Keratinocyte (primary cell): ENCODE results near the gene TRAM2. TPM values are rescaled to one million over a fixed set of nuclear protein-coding genes. Genes with fewer than 3 reads are reported as not detected.

Experiments used
- DNase-seq: peaks from one replicate; pipeline ENCODE4 v3.0.0-alpha.2; 2011; ENCODE audit warnings: low read depth, missing footprints, low spot score
- FAIRE-seq: peaks from 2 replicates; lab custom pipeline; 2011; peaks lifted over from hg19 to GRCh38; lab: Jason Lieb, UNC
- H2AFZ ChIP-seq: 2 replicates; pipeline ENCODE4 v1.6.0; 2012; ENCODE audit warnings: low read length, control low read depth, inconsistent platforms; ENCODE audit not compliant: control insufficient read depth
- H3K27ac ChIP-seq: 2 replicates; pipeline ENCODE4 v1.5.1; 2011; ENCODE audit warnings: low read length; ENCODE audit not compliant: control insufficient read depth, insufficient read depth
- H3K27me3 ChIP-seq: 3 replicates; pipeline ENCODE4 v1.6.0; 2011; ENCODE audit warnings: low read length; ENCODE audit not compliant: control insufficient read depth, insufficient read depth; ENCODE audit errors: extremely low read depth
- H3K36me3 ChIP-seq, 2 experiments: 2 replicates in 1 of 2; 3 replicates in 1 of 2; pipeline ENCODE4 v1.5.1; 2011; ENCODE audit warnings: low read length in 2 of 2, mild to moderate bottlenecking in 1 of 2; ENCODE audit not compliant: control insufficient read depth in 2 of 2, insufficient read depth in 2 of 2; ENCODE audit errors: extremely low read depth in 1 of 2
- H3K4me1 ChIP-seq: 3 replicates; pipeline ENCODE4 v1.5.1; 2011; ENCODE audit warnings: low read length; ENCODE audit not compliant: control insufficient read depth, insufficient read depth; ENCODE audit errors: extremely low read depth
- H3K4me2 ChIP-seq: 3 replicates; pipeline ENCODE4 v1.6.0; 2011; ENCODE audit warnings: low read depth, low read length; ENCODE audit not compliant: control insufficient read depth, insufficient read depth; ENCODE audit errors: extremely low read depth
- H3K4me3 ChIP-seq, 3 experiments: fragments of 200-600 bp in 1 of 3; sonication (generic) in 1 of 3; 2 replicates in 2 of 3; 3 replicates in 1 of 3; pipeline ENCODE4 v1.5.1; 2011 to 2016; ENCODE audit warnings: low read length in 3 of 3, mild to moderate bottlenecking in 3 of 3, control low read depth in 2 of 3, inconsistent platforms in 1 of 3, low read depth in 1 of 3, mixed read lengths in 1 of 3, mixed run types in 1 of 3, moderate library complexity in 1 of 3; ENCODE audit not compliant: control insufficient read depth in 2 of 3, insufficient read depth in 2 of 3; ENCODE audit errors: extremely low read depth in 1 of 3
- H3K79me2 ChIP-seq: 2 replicates; pipeline ENCODE4 v1.6.0; 2012; ENCODE audit warnings: low read length; ENCODE audit not compliant: control insufficient read depth, insufficient read depth
- H3K9ac ChIP-seq: 3 replicates; pipeline ENCODE4 v1.6.0; 2011; ENCODE audit warnings: low read length; ENCODE audit not compliant: control insufficient read depth, insufficient read depth; ENCODE audit errors: extremely low read depth
- H3K9me1 ChIP-seq: 3 replicates; pipeline ENCODE4 v1.6.0; 2011; ENCODE audit warnings: low read length; ENCODE audit not compliant: control insufficient read depth, insufficient read depth; ENCODE audit errors: extremely low read depth
- H3K9me3 ChIP-seq: 2 replicates; pipeline ENCODE4 v1.5.1; 2012; ENCODE audit warnings: low read depth, low read length; ENCODE audit not compliant: control insufficient read depth
- H4K20me1 ChIP-seq: 3 replicates; pipeline ENCODE4 v1.6.0; 2011; ENCODE audit warnings: low read length; ENCODE audit not compliant: control insufficient read depth, insufficient read depth; ENCODE audit errors: extremely low read depth
- CTCF ChIP-seq, 3 experiments: IDR thresholded peaks in 1 of 3; conservative IDR thresholded peaks in 1 of 3; optimal IDR thresholded peaks in 1 of 3; 2 replicates in 2 of 3; 3 replicates in 1 of 3; pipeline versions ENCODE3 to v1.5.1; 2011; ENCODE audit warnings: low read length in 3 of 3, mild to moderate bottlenecking in 3 of 3, moderate library complexity in 2 of 3, control low read depth in 1 of 3, inconsistent platforms in 1 of 3; ENCODE audit not compliant: insufficient read depth in 2 of 3; ENCODE audit errors: extremely low read depth in 1 of 3
- EZH2 ChIP-seq: IDR thresholded peaks from one replicate; pipeline ENCODE4 v1.6.1; 2012; ENCODE audit warnings: inconsistent platforms, mild to moderate bottlenecking, low read length, moderate library complexity
- dilution Hi-C: fragments of 300-500 bp; cut with MboI; formaldehyde crosslinking; loops from one replicate; pipeline ENCODE4 v1.7.0; 2020; ENCODE audit warnings: low sequenced_read_pairs; ENCODE audit not compliant: extremely low pct_ligation_motif_present
- polyA plus RNA-seq, 5 experiments: library from polyadenylated mRNA; depleted of rRNA in 3 of 5; stranded (reverse) in 3 of 5; stranded (forward) in 1 of 5; unstranded in 1 of 5; fragments of >200 nt; gene quantifications; 1 replicate in 1 of 5; 2 replicates in 3 of 5; 3 replicates in 1 of 5; pipeline versions ENCODE4 v1.2.1 to v1.2.3, GENCODE V29; 2011 to 2012; ENCODE audit warnings: missing spikeins in 2 of 5, low read depth in 1 of 5, low replicate concordance in 1 of 5

Gene TRAM2
- polyA plus RNA-seq, 1 donor (not counting 4 experiments of a cell fraction or from before 2014, with no cell fraction given) = 9.2 TPM

GRCh38 chr6:52504782-52505136 lies 72.1 kb downstream of the TRAM2 start:
- no peak for FAIRE-seq
- no peak for DNase-seq
- Histone ChIP-seq H3K9me1 (no peaks in the 10 kb centered on the region), H3K4me1 (peaks cover 43% of the 10 kb centered on the region), H3K27me3 (no peaks in the 10 kb centered on the region), H3K4me2 (peak overlapping the region; percentile 61), H3K79me2 (no peaks in the 10 kb centered on the region), H3K36me3 (peaks cover 3 to 25% of the 10 kb centered on the region in 2 experiments), H3K9ac (peak overlapping the region; percentile 83), H4K20me1 (no peaks in the 10 kb centered on the region), H3K9me3 (no peaks in the 10 kb centered on the region), H3K27ac (peak overlapping the region; percentile 97), H2AFZ (no peak overlapping the region), H3K4me3 (no peak overlapping the region)
- TF ChIP-seq EZH2 (no peak), CTCF (optimal IDR thresholded peaks at IDR 0.05 in 1 of 3, IDR thresholded peaks at IDR 0.05 in 1 of 3, conservative IDR thresholded peaks at IDR 0.05 in 1 of 3; ENCODE audit: extremely low read depth in 1 of 3, insufficient read depth in 2 of 3, low read length in 3 of 3) (no peak)
- dilution Hi-C loops = no loop called here

- peaks cover 2 to 24% of the 10 kb centered on the region in 2 experiments for H3K36me3 ChIP-seq
- TF ChIP-seq CTCF (optimal IDR thresholded peaks at IDR 0.05 in 1 of 3, IDR thresholded peaks at IDR 0.05 in 1 of 3, conservative IDR thresholded peaks at IDR 0.05 in 1 of 3; ENCODE audit: extremely low read depth in 1 of 3, insufficient read depth in 2 of 3, low read length in 3 of 3) (no peak), EZH2 (no peak)
- H2AFZ ChIP-seq = peak overlapping the region; percentile 60
- H3K9ac ChIP-seq = peak overlapping the region; percentile 83
- FAIRE-seq (peak; percentile 85), DNase-seq (peak; percentile 98)
- no peaks in the 10 kb centered on the region for H3K27me3 ChIP-seq
- dilution Hi-C loops = no loop called here
- peak overlapping the region; percentile 97 for H3K27ac ChIP-seq
- H3K4me2 ChIP-seq = peak overlapping the region; percentile 79
- H3K4me1 ChIP-seq = peaks cover 44% of the 10 kb centered on the region
- peak overlapping the region in 1 of 3 experiments; percentile 48 for H3K4me3 ChIP-seq
- H3K9me3 ChIP-seq = no peaks in the 10 kb centered on the region
- no peaks in the 10 kb centered on the region for H3K79me2 ChIP-seq
- H4K20me1 ChIP-seq = no peaks in the 10 kb centered on the region
- no peaks in the 10 kb centered on the region for H3K9me1 ChIP-seq
Observed at GRCh38 chr6:52503851-52504781, 72.7 kb downstream of the TRAM2 start.
